ENCODE results near the gene RAPGEF4.

DNA sequence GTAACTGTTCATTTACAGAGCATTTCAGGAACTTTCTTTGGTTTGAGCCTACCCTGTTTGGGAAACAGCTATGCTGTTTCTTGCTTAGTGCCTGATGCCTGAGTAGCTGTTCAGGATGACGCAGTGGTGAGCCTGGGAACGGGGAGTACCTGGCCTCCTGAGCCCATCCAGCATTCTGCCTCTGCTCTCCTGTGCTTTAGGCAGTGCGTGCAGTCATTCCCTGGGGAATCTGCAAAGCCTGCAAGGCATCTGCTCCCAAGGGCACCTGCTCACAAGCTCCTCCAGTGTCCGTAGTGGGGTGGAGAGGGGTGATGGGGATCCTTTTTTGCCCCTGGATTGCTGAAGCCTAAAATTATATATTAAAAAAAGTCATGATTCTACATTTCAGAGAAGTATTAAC lies 68.8 kb downstream of the RAPGEF4 start:
- TF ChIP-seq, protein P1, sequence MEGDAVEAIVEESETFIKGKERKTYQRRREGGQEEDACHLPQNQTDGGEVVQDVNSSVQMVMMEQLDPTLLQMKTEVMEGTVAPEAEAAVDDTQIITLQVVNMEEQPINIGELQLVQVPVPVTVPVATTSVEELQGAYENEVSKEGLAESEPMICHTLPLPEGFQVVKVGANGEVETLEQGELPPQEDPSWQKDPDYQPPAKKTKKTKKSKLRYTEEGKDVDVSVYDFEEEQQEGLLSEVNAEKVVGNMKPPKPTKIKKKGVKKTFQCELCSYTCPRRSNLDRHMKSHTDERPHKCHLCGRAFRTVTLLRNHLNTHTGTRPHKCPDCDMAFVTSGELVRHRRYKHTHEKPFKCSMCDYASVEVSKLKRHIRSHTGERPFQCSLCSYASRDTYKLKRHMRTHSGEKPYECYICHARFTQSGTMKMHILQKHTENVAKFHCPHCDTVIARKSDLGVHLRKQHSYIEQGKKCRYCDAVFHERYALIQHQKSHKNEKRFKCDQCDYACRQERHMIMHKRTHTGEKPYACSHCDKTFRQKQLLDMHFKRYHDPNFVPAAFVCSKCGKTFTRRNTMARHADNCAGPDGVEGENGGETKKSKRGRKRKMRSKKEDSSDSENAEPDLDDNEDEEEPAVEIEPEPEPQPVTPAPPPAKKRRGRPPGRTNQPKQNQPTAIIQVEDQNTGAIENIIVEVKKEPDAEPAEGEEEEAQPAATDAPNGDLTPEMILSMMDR (IDR thresholded peaks at IDR 0.05): no peak
- TF ChIP-seq TCF7L2 (IDR thresholded peaks at IDR 0.05; ENCODE audit: low read depth, low read length) (no peak), REST (IDR thresholded peaks at IDR 0.05; ENCODE audit: insufficient read depth in 1 of 2, low read depth in 2 of 2, low read length in 1 of 2) (no peak), POLR2AphosphoS5 (IDR thresholded peaks at IDR 0.05; ENCODE audit: low read depth, low read length) (no peak)

All from Panc1 (cell line).